IPS DF 6.9 (cell line): ENCODE results near the gene ABCE1.

Source experiments
- DNase-seq: peaks from one replicate; pipeline ENCODE4 v3.0.0-alpha.2; 2013; ENCODE audit warnings: low read depth, low spot score
- H3K27ac ChIP-seq: one replicate; pipeline ENCODE4 v1.5.1; 2013; ENCODE audit warnings: low read length, control low read depth
- H3K27me3 ChIP-seq: 2 replicates; pipeline ENCODE4 v1.6.1; 2013; ENCODE audit warnings: mild to moderate bottlenecking, low read length; ENCODE audit not compliant: control insufficient read depth, insufficient read depth
- H3K36me3 ChIP-seq: 2 replicates; pipeline ENCODE4 v1.6.1; 2013; ENCODE audit warnings: low read length; ENCODE audit not compliant: control insufficient read depth, insufficient read depth
- H3K4me1 ChIP-seq: 2 replicates; pipeline ENCODE4 v1.6.1; 2013; ENCODE audit warnings: low read length; ENCODE audit not compliant: control insufficient read depth, insufficient read depth
- H3K4me3 ChIP-seq: 2 replicates; pipeline ENCODE4 v1.5.1; 2013; ENCODE audit warnings: mild to moderate bottlenecking, low read length
- H3K9me3 ChIP-seq: 2 replicates; pipeline ENCODE4 v1.6.1; 2013; ENCODE audit warnings: low read length, inconsistent platforms; ENCODE audit not compliant: control insufficient read depth, insufficient read depth
- WGBS: extraction: QIAGEN DNeasy Blood & Tissue Kit; methylation state at CpG from one replicate; pipeline ENCODE4 v1.1.7; 2013; ENCODE audit warnings: mixed read lengths, missing lambda C conversion rate; ENCODE audit not compliant: insufficient read length, insufficient coverage; 5-methylcytosine and 5-hydroxymethylcytosine counted together

The ABCE1 gene

DNA sequence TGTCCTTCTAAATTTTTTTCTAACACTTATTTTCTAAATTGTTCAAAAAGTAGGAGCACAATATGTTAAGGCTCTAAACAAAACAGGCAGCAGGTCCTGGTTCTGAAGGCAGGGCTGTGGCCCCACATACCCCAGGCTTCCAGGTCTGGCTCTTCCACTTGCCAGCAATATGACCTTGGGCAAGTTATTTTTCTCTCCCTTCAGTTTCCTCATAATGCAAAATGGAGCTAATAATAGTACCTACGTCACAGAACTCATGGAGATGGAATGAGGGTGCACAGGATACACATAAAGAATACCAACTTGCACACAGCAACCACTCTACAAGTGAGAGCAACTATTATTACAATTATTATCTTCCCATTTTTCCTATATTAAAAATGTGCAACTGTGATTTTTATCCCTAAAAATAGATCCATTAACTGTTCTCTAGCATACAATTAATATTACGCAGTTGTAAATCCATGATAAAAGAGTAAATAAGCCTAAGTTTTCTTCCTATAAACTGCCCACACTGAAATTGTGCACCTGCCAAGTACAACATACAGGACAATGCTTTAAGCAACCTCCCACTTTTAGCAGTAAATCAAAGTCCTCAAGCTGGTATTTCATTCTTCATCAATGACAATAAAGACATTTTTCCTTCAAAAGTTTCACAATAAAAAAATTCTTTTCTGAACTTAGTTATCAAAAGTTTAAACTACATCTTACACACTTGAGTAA lies 55.2 kb downstream of the ABCE1 start:
- Histone ChIP-seq H3K4me1 (no peaks in the 10 kb centered on the region), H3K4me3 (no peak overlapping the region), H3K27ac (no peak overlapping the region), H3K9me3 (no peaks in the 10 kb centered on the region), H3K36me3 (peaks cover 7% of the 10 kb centered on the region; the same call in 1 of the 2 replicates), H3K27me3 (no peaks in the 10 kb centered on the region)
- no peak for DNase-seq
- WGBS = no CpG with 5 or more reads among the region's 2 CpGs

DNA sequence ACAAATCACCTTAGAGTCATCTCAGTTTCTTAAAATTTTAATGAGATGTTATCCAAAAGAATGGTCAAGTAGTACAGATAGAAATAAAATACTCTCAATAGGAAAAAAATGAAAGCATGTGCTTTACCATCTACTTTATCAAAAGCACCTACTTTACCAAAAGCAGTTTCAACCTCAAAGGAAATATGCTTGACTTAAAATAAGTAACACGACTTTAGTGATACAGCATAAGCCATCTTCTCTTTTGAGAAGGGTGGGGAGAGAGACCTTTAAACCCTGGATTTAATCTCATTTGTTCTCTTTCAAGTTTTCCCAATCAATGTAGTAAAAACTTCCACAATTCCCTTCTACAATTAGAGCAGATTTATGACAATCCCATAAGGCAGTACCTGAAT lies 55.8 kb downstream of the ABCE1 start:
- H3K4me3 ChIP-seq = no peak overlapping the region
- peaks cover 7% of the 10 kb centered on the region; the same call in 1 of the 2 replicates for H3K36me3 ChIP-seq
- DNase-seq = no peak
- H3K9me3 ChIP-seq = no peaks in the 10 kb centered on the region
- no CpG with 5 or more reads among the region's 1 CpG for WGBS
- no peak overlapping the region for H3K27ac ChIP-seq
- H3K4me1 ChIP-seq = no peaks in the 10 kb centered on the region
- H3K27me3 ChIP-seq = no peaks in the 10 kb centered on the region

DNA sequence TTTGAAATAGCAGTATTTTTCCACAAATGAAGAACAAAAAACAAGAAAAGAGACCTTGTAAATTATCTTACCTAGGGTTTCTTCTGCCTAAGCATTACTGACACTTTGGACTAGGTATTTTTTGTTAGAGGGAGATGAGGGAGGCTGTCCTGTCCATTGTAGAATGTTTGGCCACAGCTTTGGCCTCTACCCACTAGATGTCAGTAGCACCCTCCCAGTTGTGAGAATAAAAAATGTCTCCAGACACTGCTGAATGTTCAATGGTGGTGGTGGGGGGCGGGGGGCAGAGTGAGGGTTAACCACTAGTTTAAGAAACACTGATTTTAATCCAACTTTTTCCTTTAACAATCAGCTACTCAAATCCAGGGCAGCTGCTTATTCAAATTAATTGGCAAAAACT lies 56.5 kb downstream of the ABCE1 start:
- WGBS = no CpG with 5 or more reads among the region's 1 CpG
- Histone ChIP-seq H3K27ac (no peak overlapping the region), H3K4me1 (no peaks in the 10 kb centered on the region), H3K36me3 (peaks cover 1% of the 10 kb centered on the region; the same call in 1 of the 2 replicates), H3K9me3 (no peaks in the 10 kb centered on the region), H3K4me3 (no peak overlapping the region), H3K27me3 (no peaks in the 10 kb centered on the region)
- DNase-seq = no peak

DNA sequence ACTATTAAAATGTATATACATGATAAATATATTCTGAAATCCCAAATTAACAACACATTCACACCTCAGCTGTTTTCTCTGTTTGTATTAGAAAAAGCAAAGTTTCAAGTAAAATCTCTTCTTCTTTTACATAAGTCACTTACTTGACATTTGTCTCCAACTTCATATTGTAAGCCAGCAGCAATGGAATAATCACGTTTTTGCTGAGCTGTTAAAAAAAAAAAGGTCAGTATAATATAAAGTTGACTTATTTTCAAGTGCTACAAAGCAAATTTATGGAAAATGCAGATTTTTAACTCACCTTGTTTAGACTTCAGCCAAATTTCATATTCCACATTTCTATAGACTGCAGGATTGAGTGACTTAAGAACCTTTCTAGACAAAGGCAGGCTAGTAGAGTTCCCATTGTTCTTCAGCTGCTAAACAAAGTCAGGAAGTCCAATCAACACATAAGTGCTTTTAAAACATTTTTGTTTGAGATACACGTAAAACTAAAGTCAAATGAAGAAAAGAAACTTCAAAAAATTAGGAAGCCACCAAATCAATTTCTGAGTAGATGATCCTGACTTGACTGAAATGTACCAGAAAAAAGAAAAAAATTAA lies 57.3 kb downstream of the ABCE1 start:
- no peaks in the 10 kb centered on the region for H3K27me3 ChIP-seq
- no peaks in the 10 kb centered on the region; the same call in 1 of the 2 replicates for H3K36me3 ChIP-seq
- no peaks in the 10 kb centered on the region for H3K9me3 ChIP-seq
- DNase-seq = no peak
- no CpG with 5 or more reads among the region's 2 CpGs for WGBS
- H3K27ac ChIP-seq = no peak overlapping the region
- no peak overlapping the region for H3K4me3 ChIP-seq
- no peaks in the 10 kb centered on the region for H3K4me1 ChIP-seq

DNA sequence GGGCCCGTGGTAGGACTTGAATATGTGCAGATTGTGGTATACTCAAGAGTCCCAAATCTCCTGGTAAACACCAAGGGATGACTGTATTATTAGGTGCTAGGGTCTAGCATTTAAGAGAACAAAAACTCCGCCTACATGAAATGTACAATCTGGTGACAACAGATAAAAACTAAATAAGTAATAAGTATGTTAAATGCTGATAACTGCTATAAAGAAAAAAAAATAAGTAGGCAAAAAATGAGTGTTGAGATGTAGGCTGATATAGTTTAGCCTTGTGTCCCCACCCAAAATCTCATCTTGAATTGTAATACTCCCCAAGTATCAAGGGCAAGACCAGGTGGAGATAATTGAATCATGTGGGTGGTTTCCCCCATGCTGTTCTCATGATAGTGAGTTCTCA lies 58.9 kb downstream of the ABCE1 start:
- H3K36me3 ChIP-seq = peaks cover 7% of the 10 kb centered on the region; the same call in 1 of the 2 replicates
- H3K4me3 ChIP-seq = no peak overlapping the region
- H3K4me1 ChIP-seq = no peaks in the 10 kb centered on the region
- no peak for DNase-seq
- no peaks in the 10 kb centered on the region for H3K9me3 ChIP-seq
- H3K27me3 ChIP-seq = no peaks in the 10 kb centered on the region
- H3K27ac ChIP-seq = no peak overlapping the region
- no CpG with 5 or more reads among the region's 2 CpGs for WGBS

DNA sequence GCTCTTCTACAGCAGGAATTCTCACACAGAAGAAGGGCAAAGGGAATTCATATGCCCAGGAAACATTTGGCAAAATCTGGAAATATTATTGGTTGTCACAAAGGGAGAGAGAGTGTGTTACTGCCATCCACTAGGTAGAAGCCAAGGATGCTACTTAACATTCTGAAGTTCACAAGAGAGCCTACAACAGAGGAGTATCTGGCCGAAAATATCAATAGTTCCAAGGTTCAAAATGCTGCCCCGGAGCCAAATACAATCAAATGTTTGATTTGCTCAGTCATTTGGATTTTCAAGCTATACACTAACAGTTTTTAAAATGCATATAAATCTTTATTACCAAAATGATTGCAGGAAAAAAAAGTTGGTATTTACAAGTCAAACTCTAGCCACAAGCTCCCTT lies 63.4 kb downstream of the ABCE1 start:
- Histone ChIP-seq H3K36me3 (peaks cover 7% of the 10 kb centered on the region; the same call in 1 of the 2 replicates), H3K4me1 (no peaks in the 10 kb centered on the region), H3K27me3 (no peaks in the 10 kb centered on the region), H3K4me3 (no peak overlapping the region), H3K9me3 (no peaks in the 10 kb centered on the region), H3K27ac (no peak overlapping the region)
- DNase-seq = no peak
- no CpG with 5 or more reads among the region's 2 CpGs for WGBS

DNA sequence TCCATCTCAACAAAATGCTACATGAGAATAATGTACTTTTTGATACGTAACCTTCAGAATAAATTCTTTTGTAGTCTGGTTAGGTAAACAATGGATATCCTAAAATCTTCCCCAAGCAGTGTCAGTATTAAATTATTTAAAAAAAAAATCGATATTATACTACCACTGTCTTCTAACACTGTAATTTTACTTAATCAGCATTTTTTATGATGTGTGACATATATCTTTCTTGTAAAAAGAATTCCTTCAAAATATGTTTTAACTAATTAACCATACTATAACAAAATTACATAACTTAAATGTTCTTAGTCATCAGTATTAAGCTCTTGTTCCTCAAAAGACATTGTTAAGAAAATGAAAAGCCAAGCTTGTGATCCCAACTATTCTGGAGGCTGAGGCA lies 69.8 kb downstream of the ABCE1 start:
- 100% methylated on average over 1 of the region's 2 CpGs for WGBS
- Histone ChIP-seq H3K9me3 (no peaks in the 10 kb centered on the region), H3K27me3 (no peaks in the 10 kb centered on the region), H3K4me3 (no peak overlapping the region), H3K4me1 (no peaks in the 10 kb centered on the region), H3K36me3 (peaks cover 2% of the 10 kb centered on the region; the same call in 1 of the 2 replicates), H3K27ac (no peak overlapping the region)
- no peak for DNase-seq

DNA sequence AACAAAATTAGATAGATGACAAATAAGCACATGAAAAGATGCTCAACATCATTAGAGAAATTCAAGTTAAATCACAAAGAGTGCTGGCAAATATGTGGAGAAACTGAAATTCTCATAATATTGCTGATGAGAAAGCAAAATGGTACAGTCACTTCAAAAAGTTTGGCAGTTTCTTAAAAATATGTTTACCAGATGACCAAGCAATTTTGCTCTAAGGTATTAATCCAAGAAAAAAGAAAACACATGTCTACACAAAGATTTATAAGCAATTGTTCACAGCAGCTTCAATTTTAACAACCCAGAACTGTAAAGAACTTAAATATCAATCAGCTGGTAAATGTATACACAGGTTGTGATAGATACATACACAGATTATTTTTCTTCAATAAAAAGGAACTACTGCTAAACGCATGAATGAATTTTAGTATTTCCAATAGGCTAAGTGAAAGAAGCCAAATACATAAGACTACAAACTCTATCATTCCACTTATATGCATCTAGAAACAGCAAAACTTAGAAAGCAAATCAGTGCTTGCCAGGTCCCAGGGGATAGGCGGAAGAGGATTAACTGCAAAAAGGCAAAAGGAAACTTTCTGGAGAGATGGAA lies 70.6 kb downstream of the ABCE1 start:
- H3K27ac ChIP-seq = no peak overlapping the region
- WGBS = no CpG with 5 or more reads among the region's 2 CpGs
- peaks cover 2% of the 10 kb centered on the region; the same call in 1 of the 2 replicates for H3K36me3 ChIP-seq
- no peaks in the 10 kb centered on the region for H3K27me3 ChIP-seq
- H3K4me3 ChIP-seq = no peak overlapping the region
- no peak for DNase-seq
- no peaks in the 10 kb centered on the region for H3K9me3 ChIP-seq
- H3K4me1 ChIP-seq = no peaks in the 10 kb centered on the region

DNA sequence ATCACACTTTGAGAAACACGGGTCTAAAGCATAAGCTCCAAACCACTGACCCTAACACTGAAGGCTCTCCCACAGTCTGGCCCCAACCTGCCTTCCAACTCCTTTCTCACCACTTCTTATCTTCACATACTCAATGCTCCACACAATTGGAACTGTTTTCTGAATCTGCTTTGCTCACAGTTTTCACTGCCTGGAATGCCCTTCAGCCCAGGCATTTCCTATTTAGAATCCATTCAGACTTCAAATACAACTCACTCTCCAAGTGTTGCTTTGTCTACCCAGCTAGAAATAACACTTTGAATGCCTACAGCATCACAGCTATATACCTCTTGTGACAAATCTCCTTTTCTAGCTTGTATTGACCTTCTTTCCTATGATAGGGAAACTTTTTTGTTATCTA lies 72.1 kb downstream of the ABCE1 start:
- Histone ChIP-seq H3K4me3 (no peak overlapping the region), H3K27me3 (no peaks in the 10 kb centered on the region), H3K4me1 (no peaks in the 10 kb centered on the region), H3K27ac (no peak overlapping the region), H3K36me3 (peaks cover 2% of the 10 kb centered on the region; the same call in 1 of the 2 replicates), H3K9me3 (no peaks in the 10 kb centered on the region)
- no peak for DNase-seq
- no CpG with 5 or more reads among the region's 1 CpG for WGBS

DNA sequence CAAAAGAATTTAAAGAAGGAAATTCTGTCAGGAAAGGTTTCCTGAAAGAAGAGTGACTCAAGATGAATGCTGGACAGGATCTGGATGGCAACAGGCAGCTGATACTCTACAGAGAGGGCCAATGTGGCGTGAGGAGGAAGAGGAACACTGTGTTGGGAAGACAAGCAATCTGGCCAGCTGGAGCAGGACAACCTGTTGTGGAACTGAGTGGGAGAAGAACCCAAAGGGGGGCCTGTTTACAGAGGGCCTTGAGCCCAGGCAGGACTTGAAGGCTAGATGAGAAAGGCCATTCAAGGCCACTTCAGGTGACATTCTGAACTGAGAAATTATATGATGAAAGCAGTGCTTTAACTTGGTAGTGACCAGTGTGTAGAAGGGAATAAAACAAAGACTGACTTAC lies 73.8 kb downstream of the ABCE1 start:
- no peak overlapping the region for H3K4me3 ChIP-seq
- H3K27ac ChIP-seq = no peak overlapping the region
- no peaks in the 10 kb centered on the region for H3K27me3 ChIP-seq
- H3K9me3 ChIP-seq = no peaks in the 10 kb centered on the region
- no peak for DNase-seq
- H3K4me1 ChIP-seq = no peaks in the 10 kb centered on the region
- no CpG with 5 or more reads among the region's 1 CpG for WGBS
- H3K36me3 ChIP-seq = peaks cover 2% of the 10 kb centered on the region; the same call in 1 of the 2 replicates
